Stimulated activated CD4-positive, alpha-beta T cell treated with anti-CD3 and anti-CD28 coated beads, Interleukin-2, amount 100 ng/mL, for 4 hours (primary cell): ENCODE results near the gene CARM1.

ENCODE experiments used
- DNase-seq: peaks from one replicate; pipeline ENCODE4 v3.0.0-alpha.2; 2020; ENCODE audit warnings: low read depth

CARM1 gene

GRCh38 chr19:10907925-10908324, 36.6 kb downstream of the CARM1 start:
- no peak for DNase-seq

GRCh38 chr19:10908380-10908960, 37.1 kb downstream of the CARM1 start:
- DNase-seq = no peak

GRCh38 chr19:10911579-10912363, 40.4 kb downstream of the CARM1 start:
- DNase-seq = no peak

GRCh38 chr19:10912619-10913018, 41.3 kb downstream of the CARM1 start:
- no peak for DNase-seq

GRCh38 chr19:10913716-10914340, 42.5 kb downstream of the CARM1 start:
- no peak for DNase-seq

GRCh38 chr19:10915130-10916091, 44.1 kb downstream of the CARM1 start:
- no peak for DNase-seq

- DNase-seq = no peak
Measured at GRCh38 chr19:10916602-10917001, 45.2 kb downstream of the CARM1 start.

GRCh38 chr19:10918359-10918758, 47.0 kb downstream of the CARM1 start:
- no peak for DNase-seq

GRCh38 chr19:10919352-10920287, 48.3 kb downstream of the CARM1 start:
- no peak for DNase-seq

- DNase-seq = no peak
Measured at GRCh38 chr19:10920288-10920655, 48.9 kb downstream of the CARM1 start.

- DNase-seq = no peak
Measured at GRCh38 chr19:10920781-10921180, 49.4 kb downstream of the CARM1 start.

GRCh38 chr19:10921199-10921909, 50.0 kb downstream of the CARM1 start:
- no peak for DNase-seq

- DNase-seq = no peak
Measured at GRCh38 chr19:10921910-10922637, 50.7 kb downstream of the CARM1 start.

- DNase-seq = no peak
Measured at GRCh38 chr19:10922638-10923014, 51.3 kb downstream of the CARM1 start.

GRCh38 chr19:10923260-10924112, 52.1 kb downstream of the CARM1 start:
- DNase-seq = no peak

GRCh38 chr19:10924597-10924996, 53.2 kb downstream of the CARM1 start:
- no peak for DNase-seq

GRCh38 chr19:10927730-10928562, 56.6 kb downstream of the CARM1 start:
- DNase-seq = no peak
